SH-SY5Y (cell line): ENCODE measurements around the gene AGO3.

ENCODE experiments used
- GATA2 ChIP-seq: IDR thresholded peaks from 2 replicates; pipeline ENCODE4 v1.6.1; 2011; ENCODE audit warnings: mild to moderate bottlenecking, low read depth, low read length
- GATA3 ChIP-seq: IDR thresholded peaks from 2 replicates; pipeline ENCODE4 v1.6.1; 2011; ENCODE audit warnings: low read depth, mild to moderate bottlenecking, low read length, moderate library complexity

DNA sequence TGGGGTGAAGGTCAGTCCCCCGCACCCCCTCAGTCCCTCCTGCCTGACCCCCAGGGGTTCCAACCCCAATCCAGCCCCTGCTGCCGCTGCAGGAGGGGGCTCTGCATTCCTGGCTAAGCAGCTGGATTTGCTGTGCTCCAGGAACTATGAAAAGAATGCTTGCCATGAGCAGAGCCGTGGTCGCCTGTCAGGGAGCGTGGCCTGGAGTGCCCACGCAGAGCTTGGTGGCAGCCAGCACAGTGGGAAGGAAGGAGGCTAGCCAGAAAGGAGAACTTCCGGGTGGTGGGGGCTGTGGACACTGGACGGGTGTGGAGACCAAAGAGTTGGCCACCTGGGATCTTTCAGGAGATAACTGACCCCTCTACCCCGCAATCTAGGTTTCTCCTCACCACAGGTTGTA, 188.6 kb downstream of the AGO3 start:
- no peak for TF ChIP-seq GATA3
- TF ChIP-seq GATA2: no peak
